ENCODE data around the gene ARHGAP12. TPM values are rescaled to one million over a fixed set of nuclear protein-coding genes. Genes with fewer than 3 reads are reported as not detected.

ARHGAP12 gene
- total and polyA plus RNA-seq, 8 donors, result 25.5 to 40.4 (median 37.3) TPM

GRCh38 chr10:31768467-31768866 is 160.2 kb downstream of the ARHGAP12 start:
- TF ChIP-seq, protein P1, sequence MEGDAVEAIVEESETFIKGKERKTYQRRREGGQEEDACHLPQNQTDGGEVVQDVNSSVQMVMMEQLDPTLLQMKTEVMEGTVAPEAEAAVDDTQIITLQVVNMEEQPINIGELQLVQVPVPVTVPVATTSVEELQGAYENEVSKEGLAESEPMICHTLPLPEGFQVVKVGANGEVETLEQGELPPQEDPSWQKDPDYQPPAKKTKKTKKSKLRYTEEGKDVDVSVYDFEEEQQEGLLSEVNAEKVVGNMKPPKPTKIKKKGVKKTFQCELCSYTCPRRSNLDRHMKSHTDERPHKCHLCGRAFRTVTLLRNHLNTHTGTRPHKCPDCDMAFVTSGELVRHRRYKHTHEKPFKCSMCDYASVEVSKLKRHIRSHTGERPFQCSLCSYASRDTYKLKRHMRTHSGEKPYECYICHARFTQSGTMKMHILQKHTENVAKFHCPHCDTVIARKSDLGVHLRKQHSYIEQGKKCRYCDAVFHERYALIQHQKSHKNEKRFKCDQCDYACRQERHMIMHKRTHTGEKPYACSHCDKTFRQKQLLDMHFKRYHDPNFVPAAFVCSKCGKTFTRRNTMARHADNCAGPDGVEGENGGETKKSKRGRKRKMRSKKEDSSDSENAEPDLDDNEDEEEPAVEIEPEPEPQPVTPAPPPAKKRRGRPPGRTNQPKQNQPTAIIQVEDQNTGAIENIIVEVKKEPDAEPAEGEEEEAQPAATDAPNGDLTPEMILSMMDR (IDR thresholded peaks at IDR 0.05), result no peak
- H3K9me3 ChIP-seq, result no peaks in the 10 kb centered on the region
- intact Hi-C loops (cut with DNase I), result no loop called here
- H3K27ac ChIP-seq, result peak overlapping the region in 1 of 2 donors; percentile 45
- DNase-seq (no peak), ATAC-seq (no peak)
- no peaks in the 10 kb centered on the region for H3K27me3 ChIP-seq
- H3K4me3 ChIP-seq, result no peak overlapping the region
- H3K36me3 ChIP-seq, result no peaks in the 10 kb centered on the region
- no peaks in the 10 kb centered on the region for H3K4me1 ChIP-seq

- intact Hi-C loops (cut with DNase I), result no loop called here
- no peak for ATAC-seq
- H3K27ac ChIP-seq, result no peak overlapping the region
- no peak for DNase-seq
- no peaks in the 10 kb centered on the region for H3K9me3 ChIP-seq
- TF ChIP-seq, protein P1 (IDR thresholded peaks at IDR 0.05), result no peak
- H3K4me1 ChIP-seq, result peaks cover 0 to 6% of the 10 kb centered on the region in 2 donors
- H3K36me3 ChIP-seq, result no peaks in the 10 kb centered on the region
- no peaks in the 10 kb centered on the region for H3K27me3 ChIP-seq
- H3K4me3 ChIP-seq, result no peak overlapping the region
These were observed 163.1 kb downstream of the ARHGAP12 start for GRCh38 chr10:31765541-31765940.

DNA sequence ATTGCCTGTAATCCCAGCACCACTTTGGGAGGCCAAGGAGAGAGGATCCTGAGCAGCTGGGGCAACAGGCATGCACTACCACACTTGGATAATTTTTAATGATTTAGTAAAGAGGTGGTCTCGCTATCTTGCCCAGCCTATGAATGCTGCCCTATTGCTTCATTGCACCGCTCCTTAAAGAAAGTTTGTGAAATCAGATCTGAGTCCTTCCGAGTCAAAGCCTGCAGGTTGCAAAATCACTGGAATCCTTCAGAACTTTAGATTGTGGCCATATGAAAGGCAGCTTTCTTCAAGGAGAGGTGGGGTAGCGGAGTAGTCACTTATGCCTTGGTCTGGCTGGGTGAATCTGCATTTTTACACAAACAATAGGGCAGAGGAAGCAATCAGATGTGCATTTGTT is 166.3 kb downstream of the ARHGAP12 start:
- no peak overlapping the region for H3K4me3 ChIP-seq
- no peak overlapping the region for H3K27ac ChIP-seq
- no peaks in the 10 kb centered on the region for H3K9me3 ChIP-seq
- ATAC-seq (no peak), DNase-seq (no peak)
- H3K27me3 ChIP-seq, result no peaks in the 10 kb centered on the region
- TF ChIP-seq, protein P1 (IDR thresholded peaks at IDR 0.05), result no peak
- no peaks in the 10 kb centered on the region for H3K36me3 ChIP-seq
- intact Hi-C loops (cut with DNase I), result no loop called here
- peaks cover 0 to 16% of the 10 kb centered on the region in 2 donors for H3K4me1 ChIP-seq

DNA sequence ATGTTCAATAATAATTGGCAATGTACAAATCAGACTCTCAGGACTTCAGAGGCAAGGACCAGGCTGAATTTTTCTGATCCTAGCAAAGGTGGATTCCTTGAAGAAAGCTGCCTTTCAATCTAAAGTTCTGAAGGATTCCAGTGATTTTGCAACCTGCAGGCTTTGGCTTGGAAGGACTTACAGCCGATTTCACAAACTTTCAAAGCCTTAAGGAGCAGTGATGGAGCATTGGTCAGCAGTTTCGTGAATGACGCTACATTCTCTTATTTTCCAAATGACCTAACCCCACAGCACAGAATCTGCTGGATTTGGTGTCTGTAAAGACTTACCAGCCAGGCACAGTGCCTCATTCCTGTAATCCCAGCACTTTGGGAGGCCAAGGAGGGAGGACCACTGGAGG is 167.5 kb downstream of the ARHGAP12 start:
- intact Hi-C loops (cut with DNase I), result no loop called here
- TF ChIP-seq, protein P1 (IDR thresholded peaks at IDR 0.05), result no peak
- no peak for ATAC-seq

GRCh38 chr10:31760674-31761081 is 168.0 kb downstream of the ARHGAP12 start:
- H3K27ac ChIP-seq, result peak overlapping the region; percentile 93 to 95
- no peak for DNase-seq
- intact Hi-C loops (cut with DNase I), result no loop called here
- TF ChIP-seq, protein P1 (IDR thresholded peaks at IDR 0.05), result no peak
- ATAC-seq, result no peak
- H3K36me3 ChIP-seq, result no peaks in the 10 kb centered on the region
- H3K4me1 ChIP-seq, result peaks cover 0 to 16% of the 10 kb centered on the region in 2 donors
- H3K4me3 ChIP-seq, result peak overlapping the region in 1 of 2 donors; percentile 73
- no peaks in the 10 kb centered on the region for H3K27me3 ChIP-seq
- no peaks in the 10 kb centered on the region for H3K9me3 ChIP-seq

More for the DNA sequence above, 167.5 kb downstream of the ARHGAP12 start:
- Histone ChIP-seq H3K36me3 (no peaks in the 10 kb centered on the region), H3K9me3 (no peaks in the 10 kb centered on the region), H3K27me3 (no peaks in the 10 kb centered on the region), H3K4me1 (peaks cover 0 to 16% of the 10 kb centered on the region in 2 donors), H3K4me3 (no peak overlapping the region), H3K27ac (peak overlapping the region; percentile 93 to 95)
- no peak for DNase-seq

Measured in left lung (tissue), 10 donors.